ENCODE results near the gene MYZAP. TPM values are rescaled to one million over a fixed set of nuclear protein-coding genes. Genes with fewer than 3 reads are reported as not detected.
A peak's percentile ranks its signal among the peaks of the same experiment; 100 is the strongest.

The MYZAP gene
- total RNA-seq, 1 experiment from 2014 or later, result 1.4 TPM

DNA sequence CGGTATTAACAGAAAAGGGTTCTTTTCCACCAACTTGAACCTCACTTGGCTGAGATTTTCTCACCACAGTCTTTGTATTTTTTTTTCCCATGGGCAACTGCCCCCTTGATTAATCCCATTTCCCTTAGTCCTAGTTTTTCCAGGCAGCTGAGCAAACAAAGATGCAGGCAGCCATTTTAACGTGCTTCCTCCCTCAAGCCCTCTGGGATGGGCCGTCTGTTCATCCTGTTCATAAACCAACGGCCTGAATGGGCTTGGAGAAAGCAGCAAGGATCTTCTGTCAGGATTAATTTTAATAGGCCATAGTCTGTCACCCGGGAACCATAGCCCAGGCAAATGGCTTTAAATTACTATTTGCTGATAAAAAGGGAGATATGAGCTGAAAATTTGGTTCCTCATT is 104.4 kb downstream of the MYZAP start:
- no peak for DNase-seq (ENCODE audit: low read depth)

DNA sequence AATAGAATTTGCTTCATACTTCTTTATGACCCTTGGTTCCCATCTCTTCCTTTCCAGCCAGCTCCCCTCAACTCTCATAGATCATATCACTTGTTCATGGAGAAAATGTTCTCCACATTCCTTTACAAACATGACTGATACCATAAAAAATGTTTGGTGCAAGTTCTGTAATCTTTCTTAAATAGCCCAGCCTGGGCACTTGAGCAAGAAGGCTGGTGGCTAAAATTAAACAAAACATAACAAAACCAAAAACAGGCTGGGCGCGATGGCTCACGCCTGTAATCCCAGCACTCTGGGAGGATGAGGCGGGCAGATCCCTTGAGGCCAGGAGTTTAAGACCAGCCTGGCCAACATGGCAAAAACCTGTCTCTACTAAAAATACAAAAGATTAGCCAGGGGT is 105.9 kb downstream of the MYZAP start:
- DNase-seq (ENCODE audit: low read depth), result no peak

DNA sequence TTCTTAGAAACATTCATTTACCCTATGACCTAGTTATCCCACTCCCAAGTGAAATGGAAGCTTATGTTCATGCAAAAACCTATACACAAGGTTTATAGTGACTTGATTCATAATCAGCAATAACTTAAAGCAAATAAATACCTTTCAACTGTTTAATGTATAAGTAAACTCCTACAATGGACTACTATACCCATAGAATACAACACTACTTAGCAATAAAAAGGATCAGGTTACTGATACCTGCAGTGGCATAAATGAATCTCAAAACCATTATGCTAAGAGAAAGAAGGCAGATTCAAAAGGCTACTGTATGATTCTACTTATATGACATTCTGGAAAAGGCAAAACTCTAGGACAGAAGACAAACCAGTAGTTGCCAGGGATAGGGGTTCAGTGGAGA is 106.5 kb downstream of the MYZAP start:
- DNase-seq (ENCODE audit: low read depth), result no peak

GRCh38 chr15:57698991-57699390 is 107.3 kb downstream of the MYZAP start:
- no peak for DNase-seq (ENCODE audit: low read depth)

DNA sequence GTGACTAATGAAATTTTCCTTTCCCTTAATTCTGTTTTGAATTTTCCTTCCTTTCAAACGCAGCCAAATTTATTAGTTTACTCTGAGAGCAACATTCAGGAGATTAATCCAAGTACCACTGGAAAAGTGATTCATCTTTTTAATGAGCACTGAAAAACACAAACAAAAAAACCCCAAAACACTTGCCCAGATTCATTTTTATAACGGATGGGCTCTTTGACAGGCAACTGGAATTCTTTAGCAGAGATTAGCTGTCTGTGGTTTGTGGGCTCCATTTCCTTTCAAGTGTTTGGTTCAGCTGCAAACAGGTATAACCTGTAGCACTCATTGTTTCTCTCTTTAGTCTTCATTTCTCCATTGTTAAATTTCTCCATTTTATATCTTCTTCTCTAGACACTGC is 111.7 kb downstream of the MYZAP start:
- DNase-seq (ENCODE audit: low read depth), result peak; percentile 25

DNA sequence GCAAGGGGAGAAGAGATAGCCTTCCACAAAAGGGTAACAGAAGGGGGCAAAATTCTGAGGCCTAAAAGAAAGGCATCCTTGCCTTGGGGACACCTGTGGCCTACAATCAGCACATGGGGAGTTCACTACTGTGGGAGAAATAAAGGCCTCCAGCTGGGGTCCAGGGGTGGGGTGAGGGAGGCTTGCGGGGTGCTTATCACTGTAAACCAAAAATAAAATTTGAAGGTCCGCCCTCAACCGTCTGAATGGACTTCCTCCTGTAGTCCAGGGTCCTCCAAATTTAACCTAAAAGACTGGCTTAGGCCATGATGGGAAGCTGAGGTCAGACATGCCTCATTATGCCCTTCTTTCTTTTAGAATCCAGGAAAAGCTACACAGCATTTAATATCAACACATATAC is 112.7 kb downstream of the MYZAP start:
- DNase-seq (ENCODE audit: low read depth), result no peak

DNA sequence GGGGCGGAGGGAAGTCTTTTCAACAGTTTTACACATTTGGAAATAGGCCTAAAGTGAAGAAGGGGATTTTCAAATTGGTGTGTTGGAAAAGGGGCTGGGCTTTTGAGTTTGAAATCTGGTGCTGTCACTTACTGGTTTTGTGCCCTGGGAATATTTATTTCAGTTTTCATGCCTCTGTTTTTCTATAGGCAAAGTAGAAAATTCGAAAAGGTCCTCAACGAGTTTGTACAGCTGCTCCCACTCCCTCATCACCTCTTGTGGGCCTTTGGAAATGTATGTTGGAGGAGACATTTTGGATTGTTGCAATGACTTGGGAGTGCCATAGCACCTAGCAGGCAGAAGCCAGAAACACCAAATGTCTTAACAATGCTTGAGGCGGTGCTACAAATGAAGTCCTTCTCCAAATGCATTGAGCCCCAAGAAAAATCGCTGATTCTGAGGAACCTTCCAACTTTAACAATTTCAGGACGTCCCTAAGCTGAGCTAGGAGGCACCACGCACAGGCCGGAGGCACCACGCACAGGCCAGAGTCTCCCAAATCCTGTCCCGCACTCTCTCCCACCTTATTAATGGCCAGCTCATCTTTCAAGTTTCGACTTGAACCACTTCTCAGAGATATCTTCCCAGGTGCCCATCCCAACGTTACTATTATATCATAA is 114.2 kb downstream of the MYZAP start:
- DNase-seq (ENCODE audit: low read depth), result no peak

- DNase-seq (ENCODE audit: low read depth), result peak; percentile 97
Measured at GRCh38 chr15:57706405-57707209, 114.9 kb downstream of the MYZAP start, which contains the start of gene POLR2M. Gene POLR2M (plus strand): TSS chr15:57706714. CDS start chr15:57706843, 129 bp downstream.

DNA sequence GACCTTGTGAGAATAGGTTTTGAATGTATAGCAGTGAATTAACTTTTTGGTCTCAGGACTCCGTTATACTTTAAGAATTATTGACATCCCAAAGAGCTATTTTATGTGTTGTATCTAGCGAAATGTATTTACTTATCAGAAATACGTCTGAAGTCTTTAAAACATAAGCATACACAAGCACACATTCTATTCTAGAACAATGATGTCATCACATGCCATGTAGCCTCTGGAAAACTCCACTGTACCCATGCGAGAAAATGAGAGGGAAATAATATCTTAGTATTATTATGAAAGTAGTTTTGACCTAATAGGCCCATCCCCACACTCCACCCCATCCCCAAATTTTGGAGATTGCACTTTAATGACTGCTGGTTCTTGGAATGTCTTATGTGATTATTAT is 116.3 kb downstream of the MYZAP start:
- DNase-seq (ENCODE audit: low read depth), result no peak

DNA sequence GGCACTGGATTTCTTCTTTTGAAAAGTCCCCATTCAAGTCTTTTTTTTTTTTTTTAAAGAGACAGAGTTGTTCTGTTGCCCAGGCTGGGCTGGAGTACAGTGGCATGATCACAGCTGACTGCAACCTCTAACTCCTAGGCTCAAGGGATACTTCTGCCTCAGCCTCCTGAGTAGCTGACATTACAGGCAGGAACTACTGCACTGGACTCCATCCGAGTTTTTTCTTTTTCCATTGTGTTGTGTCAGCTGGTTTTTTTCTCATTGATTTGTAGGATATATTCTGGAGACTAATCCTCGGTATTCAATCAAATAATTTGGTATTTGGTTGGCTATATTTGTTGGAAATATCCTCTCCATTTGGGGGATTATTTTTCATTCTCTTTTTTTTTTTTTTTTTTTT is 126.6 kb downstream of the MYZAP start:
- no peak for DNase-seq (ENCODE audit: low read depth)

- no peak for DNase-seq (ENCODE audit: low read depth)
Measured at GRCh38 chr15:57720867-57721266, 129.2 kb downstream of the MYZAP start.

DNA sequence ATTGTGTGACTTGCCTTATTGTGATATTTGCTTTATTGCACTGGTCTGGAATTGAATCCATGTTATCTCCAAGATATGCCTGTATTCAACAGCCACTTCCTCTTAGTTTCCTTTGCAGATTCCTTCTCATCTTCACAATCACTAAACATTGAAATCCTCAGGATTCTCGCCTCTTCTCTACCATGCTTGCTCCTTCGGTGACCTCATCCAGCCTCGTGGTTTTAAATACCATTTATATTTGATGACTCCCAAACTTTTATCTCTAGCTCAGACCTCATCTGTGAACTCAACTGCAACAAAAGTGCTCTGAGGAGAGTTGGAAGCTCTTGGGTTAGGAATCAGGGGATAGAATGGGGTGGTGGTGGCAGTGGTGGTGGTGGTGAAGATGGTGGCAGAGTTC is 134.7 kb downstream of the MYZAP start:
- no peak for DNase-seq (ENCODE audit: low read depth)

DNA sequence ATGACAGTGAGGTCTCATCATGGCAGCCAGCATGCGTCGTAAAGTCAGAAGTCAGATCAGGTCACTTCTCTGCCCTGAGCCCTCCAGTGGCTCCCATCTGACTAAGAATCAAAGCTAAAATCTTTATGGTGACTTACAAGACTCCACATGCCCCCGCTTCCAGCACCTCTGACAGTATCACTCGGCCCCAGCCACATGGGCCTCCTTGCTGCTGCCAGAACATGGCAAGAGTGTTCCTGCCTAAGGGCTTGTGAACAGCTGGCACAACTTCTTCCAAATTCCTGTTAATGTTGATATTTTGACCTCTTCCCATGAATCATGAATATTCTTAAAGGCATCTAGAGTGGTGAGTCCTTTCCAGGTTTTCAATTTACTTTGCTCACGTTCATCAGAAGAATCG is 135.3 kb downstream of the MYZAP start:
- DNase-seq (ENCODE audit: low read depth), result no peak

DNA sequence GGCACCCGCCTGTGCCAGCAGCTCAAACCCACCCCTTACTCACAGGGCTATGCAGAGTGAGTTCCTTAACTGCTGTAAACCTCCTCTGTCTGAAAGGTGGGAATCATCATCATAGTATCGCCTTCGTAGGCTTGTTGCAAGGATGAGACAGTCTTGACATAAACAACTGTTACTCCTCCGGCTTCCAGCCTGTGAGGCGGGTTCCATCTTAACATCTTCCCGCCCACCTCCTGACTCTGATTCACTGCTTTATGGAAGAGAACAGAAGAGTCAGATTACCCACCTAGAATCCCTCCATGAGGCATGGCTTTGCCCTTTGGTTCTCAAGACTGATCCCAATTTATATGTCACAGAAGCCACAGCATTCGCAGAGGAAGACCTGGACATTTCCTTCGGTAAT is 136.7 kb downstream of the MYZAP start:
- DNase-seq (ENCODE audit: low read depth), result no peak

DNA sequence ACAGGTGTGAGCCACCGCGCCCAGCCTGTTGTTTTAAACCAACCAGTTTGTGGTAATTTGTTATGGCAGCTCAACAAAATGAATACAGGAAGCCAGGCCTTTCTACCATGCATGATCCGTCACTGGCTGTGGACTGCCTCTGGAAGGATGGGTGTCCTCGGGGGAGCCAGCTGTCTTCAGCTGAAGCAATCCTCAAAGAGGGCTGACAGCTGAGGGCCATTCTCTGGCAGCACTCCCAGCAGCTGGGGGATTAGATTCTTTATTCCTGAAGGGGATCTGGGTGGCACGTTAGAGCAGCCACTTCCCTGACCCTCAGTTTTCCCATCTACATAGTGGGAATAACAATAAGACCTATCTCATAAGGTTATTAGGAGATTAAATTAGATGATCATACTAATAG is 139.2 kb downstream of the MYZAP start:
- no peak for DNase-seq (ENCODE audit: low read depth)

DNA sequence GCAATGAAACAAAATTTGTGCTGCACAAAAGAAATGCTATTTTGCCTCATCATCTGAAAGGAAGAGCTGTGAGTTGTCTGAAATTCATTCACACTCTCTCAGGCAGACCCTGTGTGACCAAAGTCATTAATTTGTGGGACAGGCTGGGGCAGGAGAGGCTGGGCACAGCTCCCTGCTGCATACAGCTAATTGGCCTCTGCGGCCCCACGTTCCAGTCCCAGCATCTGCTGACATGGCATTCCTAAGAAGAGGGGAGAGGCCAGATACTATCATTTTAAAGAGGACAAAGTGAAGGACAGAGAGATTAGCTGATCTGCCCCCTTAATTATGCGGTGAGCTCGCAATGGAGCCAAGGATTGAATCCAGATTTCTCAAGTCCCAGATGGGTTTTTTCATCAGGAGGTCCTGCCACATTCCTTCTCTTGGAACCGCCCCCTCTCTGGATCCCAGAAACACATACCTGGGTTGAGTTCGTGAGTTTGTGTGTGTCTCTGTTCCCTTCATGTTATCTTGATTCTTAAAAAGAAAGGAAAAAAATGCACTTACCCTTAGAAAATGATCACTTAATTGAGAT is 139.9 kb downstream of the MYZAP start:
- DNase-seq (ENCODE audit: low read depth), result no peak

- DNase-seq (ENCODE audit: low read depth), result peak; percentile 59
Measured at GRCh38 chr15:57732526-57733331, 141.0 kb downstream of the MYZAP start.

DNA sequence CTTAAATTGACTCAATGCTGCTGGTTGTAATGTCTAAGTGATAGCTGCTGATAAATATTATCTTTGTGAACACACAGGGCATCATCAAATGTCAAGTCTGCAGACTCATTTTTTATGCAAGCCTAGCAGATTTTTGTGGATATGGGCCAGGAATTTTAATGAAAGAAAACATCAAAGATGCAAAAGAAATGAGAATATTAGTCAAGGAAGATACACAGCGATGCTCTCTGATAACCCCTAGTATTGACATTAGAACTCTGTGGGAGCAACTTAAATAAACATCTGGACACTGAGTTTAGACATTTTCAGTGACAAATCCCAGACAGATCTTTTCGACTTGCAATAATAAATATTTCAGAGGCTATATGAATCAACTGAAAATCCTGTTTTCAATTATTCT is 143.2 kb downstream of the MYZAP start:
- DNase-seq (ENCODE audit: low read depth), result no peak

Measured in Daoy (cell line).